IPS-NIHi7 (cell line): ENCODE results near the gene ZNF432.

Experiments used
- DNase-seq: peaks from one replicate; pipeline ENCODE4 v3.0.0; 2012; ENCODE audit warnings: mixed read lengths; ENCODE audit errors: extremely low spot score

ZNF432 gene

GRCh38 chr19:52010674-52011073 is 38.0 kb downstream of the ZNF432 start:
- no peak for DNase-seq

- DNase-seq, result peak; percentile 92
Observed at GRCh38 chr19:52007806-52008557, 40.7 kb downstream of the ZNF432 start, which contains the start of gene ZNF615. Gene ZNF615, minus strand, starts transcription at chr19:52008211. Its CDS starts 4,500 bp downstream, at chr19:52003711.

GRCh38 chr19:52007451-52007805 is 41.2 kb downstream of the ZNF432 start:
- peak; percentile 50 for DNase-seq

- DNase-seq, result no peak
Observed at GRCh38 chr19:51994048-51994644, 54.5 kb downstream of the ZNF432 start.

GRCh38 chr19:51993422-51993821 is 55.2 kb downstream of the ZNF432 start:
- no peak for DNase-seq

GRCh38 chr19:51986309-51987291 is 62.0 kb downstream of the ZNF432 start, which contains the start of gene ZNF350:
Gene ZNF350, minus strand, starts transcription at chr19:51986840. Its CDS starts 12,480 bp downstream, at chr19:51974360.
- peak; percentile 88 for DNase-seq

GRCh38 chr19:51983361-51983760 is 65.3 kb downstream of the ZNF432 start:
- DNase-seq, result no peak
